NCI-H345 treated with DMSO at 0.1 percent for 48 hours (cell line): ENCODE results near the gene TEPSIN.
"Not testable (repeated sequence)": the region's sequence is repeated elsewhere in the genome, so short reads cannot be mapped to it uniquely, and the experiment has no call there.

ENCODE experiments used
- DNase-seq: peaks from one replicate; lab custom pipeline; 2025; ENCODE audit not compliant: unreplicated experiment; lab: John Stamatoyannopoulos, UW

The TEPSIN gene

DNA sequence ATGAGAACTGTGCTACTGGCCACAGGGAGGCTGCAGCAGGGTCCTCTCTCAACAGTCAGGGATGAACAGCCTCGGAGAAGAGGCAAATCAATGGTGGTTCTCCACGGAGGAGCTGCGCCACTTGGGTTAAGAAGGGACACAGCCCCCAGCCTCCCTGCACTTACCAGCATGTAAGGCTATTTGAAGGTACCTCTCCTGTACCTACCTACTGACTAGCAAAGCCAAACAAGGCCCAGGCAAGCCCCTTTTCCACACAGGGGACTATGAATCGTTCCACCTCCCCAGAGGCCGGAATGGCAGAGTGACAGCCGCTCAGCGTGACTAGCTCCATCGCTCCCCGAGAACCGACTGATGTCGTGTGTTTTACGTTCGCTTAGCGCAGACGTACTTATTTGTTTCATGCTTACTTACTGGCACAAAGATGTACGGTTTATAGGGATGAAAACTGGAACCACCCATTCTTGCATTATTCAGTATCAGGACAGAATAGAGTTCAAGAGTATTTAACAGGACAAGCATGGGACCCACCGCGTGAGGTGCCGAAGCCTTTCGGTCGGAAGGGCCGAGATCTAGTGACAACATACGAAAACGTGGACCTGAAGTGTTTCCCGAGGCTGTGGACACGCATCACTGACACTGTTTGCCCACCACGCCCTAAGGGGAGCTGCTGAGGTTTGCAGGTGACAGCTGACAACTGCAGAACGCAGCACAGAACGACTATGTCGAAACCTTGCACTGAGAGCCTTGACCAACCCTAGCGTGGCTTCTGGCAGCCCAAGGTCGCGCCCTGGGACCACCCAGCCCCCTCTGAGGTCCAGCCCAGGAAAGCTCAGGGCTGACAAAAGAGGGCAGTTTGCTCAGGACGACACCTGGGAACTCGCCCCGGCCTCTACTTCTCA is 1.0 kb downstream of the TEPSIN start:
- peak; percentile 43 for DNase-seq

DNA sequence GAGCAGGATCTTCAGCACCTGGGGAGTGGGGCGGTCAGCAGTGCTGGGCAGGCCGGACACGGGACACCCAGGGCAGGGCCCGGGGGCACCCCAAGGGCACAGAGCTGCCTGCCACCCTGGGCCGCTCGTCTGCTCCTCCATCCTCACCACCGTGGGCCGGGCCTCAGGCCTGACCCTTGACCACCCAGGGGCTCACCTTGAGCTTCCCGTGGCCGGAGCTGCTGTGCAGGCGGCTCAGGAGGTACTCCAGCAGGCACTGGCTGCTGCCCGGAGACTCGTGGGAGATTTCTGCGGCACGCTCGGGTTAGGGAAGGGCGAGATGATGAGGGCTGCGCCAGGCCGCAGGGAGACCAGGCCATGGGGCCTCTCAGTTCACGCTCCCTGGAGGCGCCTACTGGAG is 2.1 kb downstream of the TEPSIN start:
- no peak for DNase-seq

DNA sequence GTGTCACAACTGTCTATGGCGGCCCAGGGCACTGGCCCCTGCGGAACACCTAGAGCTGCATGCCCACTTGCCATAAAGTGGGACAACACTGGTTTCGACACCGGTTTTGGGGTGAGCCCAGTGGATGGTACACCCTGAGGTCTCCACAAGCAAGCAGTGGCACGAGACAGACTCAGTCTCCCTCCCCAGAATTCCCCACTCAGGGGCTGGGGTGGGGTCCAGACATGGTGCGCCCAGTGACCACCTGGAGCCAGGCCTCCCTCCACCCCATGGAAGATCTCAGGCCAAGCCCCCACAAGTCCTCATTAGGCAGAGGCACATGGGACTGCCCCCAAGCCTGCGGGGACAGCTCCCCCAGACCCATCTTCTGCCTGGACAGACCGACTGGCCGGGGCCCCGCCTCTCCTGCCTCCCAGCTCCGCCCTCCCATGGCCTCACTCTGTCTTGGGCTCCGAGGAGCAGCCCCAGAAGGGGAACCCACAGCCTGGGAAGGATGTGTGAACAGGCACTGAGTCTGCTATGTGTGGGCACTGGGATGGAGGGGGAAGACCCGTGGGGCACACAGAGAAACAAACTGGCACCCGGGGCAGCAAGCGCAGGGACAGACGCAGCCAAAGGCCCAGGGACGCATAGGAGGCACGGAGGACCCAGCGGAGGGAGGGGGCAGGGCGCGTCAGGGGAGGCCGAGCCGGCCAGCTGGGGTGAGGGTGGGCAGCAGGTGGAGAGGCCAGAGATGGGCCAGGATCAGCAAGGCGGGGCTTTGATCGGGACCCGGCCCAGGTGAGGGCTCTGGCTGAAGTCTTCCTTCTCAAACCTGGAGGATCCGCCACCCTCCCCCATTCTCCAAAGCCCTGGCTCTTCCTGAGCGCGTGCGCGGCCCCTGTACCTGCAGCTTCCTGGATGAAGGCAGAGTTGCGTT is 2.8 kb downstream of the TEPSIN start:
- no peak for DNase-seq

DNA sequence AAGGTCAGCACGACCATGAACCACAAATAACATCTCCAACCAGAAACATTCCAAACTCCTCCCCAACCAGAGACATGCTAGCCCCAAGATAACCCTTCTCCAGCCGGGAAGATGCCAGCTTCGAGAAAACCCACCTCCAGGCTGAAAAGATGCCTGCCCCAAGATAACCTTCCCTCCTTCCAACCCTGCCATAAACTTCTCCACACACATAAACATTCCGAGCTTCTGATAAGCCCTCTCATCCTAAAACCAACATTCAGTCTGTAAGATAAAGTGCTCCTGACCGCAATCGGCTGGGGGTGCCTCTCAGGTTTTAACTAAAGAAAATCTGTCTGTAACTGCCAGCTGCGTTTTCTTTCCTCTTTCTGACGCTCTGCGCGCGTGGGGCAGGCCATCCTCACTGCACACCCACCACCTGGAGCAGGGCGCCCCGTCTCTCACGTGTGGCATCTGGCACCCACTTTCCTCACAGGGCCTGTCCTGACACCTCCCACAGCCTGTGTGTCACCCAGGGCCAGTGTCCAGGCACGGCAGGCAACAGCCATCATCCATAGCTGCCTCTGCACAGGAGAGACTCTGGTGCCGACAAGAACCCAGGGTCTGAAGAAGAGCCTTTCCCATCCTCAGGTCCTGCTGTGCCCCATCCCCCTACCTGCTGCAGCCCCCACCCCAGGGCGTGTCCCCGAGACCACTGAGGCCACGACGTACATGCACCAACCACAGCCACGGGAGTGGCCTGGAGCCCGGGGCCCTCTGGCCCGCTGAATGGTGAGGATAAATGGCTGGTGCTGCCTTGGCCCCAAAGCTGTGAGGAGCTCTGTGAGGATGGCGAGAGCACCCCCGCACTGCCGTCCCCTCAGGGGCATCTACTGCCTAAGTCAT is 3.7 kb downstream of the TEPSIN start:
- DNase-seq: no peak

DNA sequence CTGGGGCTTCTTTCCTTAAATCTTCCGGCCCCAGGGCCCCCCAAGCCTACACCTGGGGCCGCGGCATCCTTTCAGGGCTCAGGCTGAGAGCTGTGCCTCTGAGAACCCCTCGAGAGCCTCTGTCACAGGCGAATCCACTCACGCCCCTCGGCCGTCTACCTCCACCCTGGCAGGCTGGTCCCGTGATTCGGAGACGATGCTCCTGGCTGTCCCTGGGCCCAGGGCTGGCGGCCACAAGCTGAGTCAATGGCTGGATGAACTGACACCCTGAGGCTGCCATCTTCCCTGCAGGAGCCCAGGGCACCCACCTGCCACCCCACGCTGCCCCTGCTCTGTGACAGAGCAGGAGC is 4.4 kb downstream of the TEPSIN start:
- no peak for DNase-seq

DNA sequence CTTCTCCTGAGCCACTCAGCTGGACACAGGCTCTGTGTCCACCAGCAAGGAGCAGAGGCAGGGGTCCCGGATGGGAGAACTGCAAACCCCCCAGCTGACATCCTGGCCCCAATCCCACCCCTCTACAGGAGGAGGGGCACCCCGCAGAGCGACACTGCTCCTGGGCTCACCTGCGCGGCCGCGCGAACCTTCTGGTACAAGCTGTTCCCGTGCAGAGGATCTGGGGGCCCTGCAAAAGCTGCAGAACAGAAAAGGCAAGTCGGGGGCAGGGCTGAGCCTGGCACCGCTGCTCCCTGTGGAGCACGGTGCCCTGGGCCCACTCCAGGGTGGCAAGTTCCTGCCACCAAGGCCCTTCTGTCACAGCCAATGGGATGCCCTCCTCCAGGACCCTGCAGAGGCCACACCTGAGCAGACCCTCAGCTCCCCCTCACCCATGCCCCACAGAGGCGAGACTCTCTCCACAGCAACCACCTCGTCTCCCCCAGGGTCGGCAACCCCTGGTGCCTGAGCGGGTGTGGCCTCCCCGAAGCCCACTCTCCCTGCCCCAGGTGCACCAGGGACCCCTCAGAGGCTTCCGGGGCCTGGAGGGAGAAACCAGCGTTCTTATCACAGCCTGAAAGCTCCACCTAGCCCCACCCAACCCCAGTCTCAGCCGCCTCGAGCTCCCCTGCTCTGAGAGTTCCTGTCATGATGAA is 4.9 kb downstream of the TEPSIN start:
- DNase-seq: no peak

DNA sequence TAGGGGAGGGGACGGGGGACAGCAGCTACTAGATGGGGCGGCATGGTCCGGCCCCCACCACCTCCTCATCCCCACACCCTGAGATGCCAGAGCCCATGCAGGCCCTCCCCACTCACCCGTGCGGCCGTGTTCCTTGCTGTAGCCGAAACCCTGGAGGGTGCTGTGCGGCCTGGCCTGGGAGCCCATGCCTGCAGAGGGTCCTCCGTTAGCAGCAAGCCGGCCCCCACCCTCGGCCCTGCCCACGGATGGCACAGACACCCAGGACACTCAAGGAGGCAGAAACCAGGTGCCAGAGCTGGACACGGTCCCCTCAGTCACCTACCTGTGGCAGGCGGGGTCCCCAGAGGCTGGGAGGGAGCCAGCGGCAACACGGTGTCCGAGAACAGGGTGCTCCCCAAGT is 5.5 kb downstream of the TEPSIN start:
- no peak for DNase-seq

DNA sequence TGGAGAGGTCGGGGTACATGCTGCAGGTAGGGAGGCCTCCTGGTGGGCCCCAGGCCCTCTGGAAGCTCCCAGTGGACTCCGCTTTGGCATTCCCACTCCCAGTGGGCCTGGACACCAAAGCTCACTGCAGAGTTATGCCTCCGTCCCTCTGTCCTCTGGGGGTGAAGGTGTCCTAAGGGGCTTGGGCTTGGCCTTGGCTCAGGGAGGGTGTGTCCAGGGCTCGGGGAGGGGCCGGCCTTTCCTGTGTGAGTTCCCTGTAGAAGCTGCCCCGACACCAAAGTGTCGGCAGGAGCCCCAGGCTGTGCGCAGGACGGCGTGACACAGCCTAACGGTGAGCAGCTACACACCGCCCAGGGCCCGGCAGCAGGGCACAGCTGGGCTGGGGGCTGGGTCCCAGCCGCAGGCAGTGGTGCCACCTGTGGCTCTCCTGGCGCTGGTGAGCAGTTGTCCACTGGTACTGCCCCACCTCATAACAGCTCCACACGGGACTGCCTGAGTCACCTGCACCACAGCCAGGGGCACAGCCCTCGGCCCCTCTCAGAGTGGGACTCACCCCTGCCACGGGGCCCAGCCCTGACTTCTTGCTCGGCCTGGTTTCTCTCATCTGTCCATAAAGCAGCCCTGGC is 6.1 kb downstream of the TEPSIN start:
- no peak for DNase-seq

DNA sequence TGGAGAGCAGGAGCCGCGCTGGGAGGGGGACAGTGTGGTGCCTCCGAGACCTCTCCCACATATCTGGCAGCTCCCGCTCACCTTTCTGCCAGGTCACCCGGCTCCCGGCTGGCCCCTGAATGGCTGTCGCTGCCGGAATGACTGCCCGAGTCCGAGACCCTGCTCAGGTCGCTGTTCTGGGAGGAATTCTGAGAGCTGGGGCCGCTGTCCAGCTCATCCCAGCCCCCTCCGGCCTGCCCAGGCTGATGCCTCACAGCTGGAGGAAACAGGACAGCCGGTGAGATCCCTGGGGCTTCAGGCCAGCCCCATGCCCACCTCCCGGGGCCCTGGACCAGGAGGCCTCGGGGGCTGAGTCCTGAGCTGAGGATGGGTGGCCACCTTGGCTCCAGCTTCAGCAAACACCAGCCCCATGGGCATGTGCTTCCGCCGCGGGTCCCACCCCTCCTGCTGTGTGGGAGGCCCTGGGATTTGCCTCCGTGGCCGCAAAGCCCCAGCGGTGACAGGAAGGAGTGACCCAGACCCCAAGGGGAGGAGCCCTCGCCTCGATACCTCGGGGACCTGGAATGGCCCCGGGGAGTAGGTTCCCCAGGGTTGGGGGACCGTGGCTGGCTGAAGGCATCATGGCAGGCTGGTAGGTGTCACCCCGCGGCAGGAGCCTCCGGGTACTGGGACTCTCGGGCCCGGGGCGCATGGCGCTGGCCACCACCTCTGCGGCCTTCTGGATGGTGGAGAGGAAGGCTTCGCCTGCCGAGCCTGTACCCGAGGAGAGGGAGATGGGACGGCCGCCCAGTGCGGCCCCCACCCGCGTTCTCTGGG is 6.9 kb downstream of the TEPSIN start:
- DNase-seq: no peak

DNA sequence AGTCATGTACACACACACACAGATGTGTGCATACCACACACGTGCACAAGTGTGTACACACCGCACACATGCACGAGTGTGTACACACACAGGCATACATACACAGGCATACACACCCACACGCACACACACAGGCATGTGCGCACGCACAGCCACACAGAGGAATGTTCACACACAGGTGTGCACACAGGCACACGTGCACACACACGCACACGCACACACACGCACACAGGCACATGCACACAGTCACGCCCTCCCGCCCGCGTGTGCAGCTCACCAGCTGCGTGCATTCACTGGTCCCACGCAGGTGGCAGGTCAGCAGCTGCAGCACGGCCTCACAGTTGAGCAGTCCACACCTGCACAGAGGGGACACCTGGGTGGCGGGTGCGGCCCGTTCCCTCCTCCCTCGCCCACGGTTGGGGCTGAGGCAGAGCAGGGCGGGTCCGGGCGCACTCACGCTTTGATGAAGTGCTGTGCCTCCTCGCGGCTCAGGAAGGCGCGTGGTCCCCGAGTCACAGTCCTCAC is 7.7 kb downstream of the TEPSIN start:
- DNase-seq: no peak

DNA sequence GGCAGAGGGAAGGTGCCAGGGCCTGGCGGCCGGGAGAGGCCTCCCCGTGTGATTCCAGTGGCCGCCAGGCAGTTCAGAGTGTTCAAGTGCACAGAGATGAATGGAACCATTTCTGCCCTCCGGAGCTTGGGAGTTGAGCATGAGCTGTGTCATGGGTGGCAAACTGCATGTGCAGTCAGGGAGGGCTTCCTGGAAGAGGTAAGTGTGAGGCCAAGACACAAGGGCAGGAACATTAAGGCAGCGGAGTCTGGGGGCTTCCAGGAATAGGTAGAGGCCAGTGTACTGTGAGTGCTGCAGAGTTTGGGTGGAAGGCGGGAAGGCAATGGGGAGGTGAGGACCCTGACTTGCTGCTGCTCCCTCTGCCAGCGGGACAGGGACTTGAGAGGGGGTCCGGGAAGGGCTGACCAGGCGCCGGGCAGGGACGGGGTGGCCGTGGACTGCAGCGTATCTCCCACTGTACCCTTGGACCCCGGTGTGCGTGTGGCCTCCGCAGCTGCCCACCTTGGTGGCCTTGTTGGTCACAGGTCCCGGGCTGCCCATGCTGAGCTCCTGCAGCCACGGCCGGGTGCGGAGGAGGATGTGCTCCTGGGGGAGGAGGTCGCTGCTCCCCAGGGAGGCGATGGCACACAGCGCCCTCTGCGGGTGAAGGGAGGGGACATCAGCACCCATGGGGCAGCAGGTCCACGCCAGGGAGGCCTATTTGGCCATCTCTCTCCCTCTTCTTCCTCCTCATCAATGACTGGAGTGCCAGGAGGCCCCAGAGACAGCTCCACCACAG is 8.6 kb downstream of the TEPSIN start:
- DNase-seq: no peak

DNA sequence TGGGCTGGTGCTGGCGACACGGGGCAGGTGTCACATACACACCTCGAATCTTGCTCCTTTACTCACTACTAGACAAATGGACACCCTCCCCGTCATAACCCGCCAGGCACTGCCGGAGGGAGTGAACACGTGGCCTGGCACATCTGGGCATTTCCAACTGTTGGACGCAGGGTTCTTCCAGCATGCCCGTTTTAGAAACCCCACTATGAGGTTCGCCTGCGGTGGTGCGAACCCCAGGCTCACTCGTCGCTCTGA is 9.3 kb downstream of the TEPSIN start:
- DNase-seq: no peak

DNA sequence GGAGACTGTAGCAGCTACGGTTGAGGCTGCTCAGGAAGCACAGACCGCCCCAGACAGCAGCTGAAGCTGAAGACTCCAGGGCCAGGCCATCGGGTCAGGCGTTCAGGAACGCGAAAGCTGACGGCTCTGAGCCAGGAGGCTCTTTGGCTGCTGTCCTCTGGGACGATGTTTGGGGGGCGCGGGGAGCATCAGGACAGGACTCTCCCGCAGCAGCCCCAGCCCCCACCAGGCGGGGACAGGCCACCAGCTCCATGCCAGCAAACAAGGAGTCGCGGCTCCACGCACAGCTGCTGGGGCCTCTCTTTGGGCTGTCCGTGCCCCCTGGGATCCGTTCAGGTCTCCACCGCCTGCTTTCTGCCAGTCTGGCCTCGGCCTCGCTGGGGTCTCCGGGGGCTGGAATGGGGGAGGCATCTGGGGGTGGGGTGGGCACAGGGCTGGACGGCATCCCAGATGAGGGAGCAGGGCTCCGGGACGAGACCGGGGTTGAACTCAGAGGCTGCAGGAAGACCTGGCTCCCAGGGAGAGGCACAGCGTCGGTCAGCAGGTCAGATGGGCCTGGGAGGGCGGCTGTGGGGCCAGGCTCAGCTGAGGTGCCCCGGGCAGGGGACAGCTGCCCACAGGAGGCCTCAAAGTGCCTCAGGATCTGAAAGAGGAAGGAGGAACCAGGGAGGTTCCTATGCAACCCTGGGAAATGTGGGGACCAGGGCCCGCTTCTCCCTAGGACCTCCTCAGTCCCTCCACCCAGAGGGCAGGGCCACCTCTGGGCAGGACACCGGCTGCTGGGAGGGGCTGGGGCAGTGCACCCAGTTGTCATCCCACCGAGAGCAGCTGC is 9.8 kb downstream of the TEPSIN start:
- DNase-seq: no peak

DNA sequence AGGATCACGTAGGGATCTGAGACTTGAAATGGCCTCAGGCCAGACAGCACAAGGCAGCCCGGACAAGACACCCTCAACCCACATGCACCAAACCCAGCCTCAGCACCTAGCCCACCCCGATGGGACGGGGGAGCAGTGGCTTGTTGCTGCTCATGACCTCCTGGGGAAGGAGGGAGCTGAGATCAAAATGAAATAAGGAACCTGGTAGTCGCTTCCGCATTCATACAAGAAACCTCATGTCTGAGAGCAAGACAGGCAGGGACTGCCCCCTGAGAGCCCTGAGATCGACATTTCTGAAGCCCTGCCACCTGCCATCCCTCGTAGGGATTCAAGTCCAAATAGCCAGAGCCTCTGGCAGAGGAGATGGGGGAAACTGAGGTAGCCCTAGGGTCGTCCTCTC is 10.4 kb downstream of the TEPSIN start:
- no peak for DNase-seq

DNA sequence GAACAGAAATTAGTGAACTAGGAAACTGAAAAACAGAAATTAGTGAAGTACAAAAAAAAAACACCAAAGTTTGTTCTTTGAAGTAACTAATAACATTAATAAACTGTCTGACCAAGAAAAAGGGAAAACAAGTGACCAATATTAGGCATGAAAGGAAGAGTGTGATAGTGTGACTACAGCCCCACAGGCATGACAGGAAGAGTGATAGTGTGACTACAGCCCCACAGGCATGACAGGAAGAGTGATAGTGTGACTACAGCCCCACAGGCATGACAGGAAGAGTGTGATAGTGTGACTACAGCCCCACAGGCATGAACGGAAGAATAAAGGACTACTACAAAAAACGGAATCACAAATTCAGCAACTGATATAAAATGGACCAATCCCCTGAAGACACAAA is 11.2 kb downstream of the TEPSIN start:
- DNase-seq: not testable (repeated sequence)

DNA sequence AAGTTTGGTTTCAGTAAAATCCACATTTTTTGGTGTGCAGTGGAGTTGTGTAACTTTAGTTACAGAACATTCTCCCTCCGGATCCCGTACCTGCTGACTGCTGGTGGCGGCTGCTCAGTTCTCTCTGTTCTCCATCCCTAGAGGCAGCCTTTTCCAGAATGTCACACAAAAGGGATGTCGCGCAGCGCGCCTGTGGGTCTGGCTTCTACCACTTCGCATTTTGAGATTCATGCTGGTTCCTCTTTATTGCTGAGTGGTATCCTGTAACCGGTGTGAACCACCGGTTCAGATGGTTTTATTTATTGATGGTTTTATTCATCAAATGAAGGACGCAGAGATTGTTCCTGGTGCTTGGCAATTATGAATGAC is 15.1 kb downstream of the TEPSIN start:
- DNase-seq: peak; percentile 51

DNA sequence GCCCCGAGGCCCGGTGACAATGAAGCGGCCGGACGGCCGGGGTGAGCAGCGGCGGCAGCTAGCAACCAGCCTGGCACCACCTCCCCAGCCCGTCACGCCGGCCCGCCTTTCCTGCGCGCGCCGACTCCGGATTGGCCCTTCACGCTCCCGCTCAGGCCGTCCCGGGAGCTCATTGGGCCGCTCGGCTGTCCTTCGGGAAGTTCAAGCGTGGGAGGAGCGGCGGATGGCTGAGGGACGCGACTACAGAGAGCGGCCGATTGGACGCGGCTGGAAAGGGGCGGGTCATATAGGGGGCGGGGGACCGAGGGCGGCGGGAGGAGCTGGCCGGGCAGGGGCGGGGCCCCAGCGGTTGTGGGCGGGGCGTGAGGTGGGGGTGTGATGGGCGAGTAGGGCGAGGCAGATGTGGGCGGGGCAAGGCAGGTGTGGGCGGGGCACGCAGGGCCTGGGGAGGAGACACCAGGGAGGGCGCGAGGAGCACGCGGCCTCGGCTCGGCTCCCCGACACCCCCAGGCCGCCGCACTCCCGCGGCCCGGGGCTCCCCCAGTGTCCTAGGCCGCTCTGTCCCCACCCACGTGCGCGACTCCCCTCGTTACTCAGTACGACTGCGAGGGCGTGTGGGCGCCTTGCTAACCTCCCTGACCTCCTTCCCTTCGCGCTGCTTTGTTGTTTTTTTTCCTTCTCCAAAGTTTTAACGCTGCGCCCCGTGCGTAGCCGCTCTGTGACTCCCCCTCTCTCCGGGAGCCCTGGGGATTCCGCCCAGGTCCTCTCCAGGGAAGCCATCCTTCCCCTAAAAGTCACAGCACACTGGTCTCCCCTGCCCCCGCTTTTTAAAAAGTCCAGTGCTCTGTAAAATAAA is 15.7 kb downstream of the TEPSIN start, which contains the start of gene CEP131:
TSS of gene CEP131 (minus strand) at position 60 of the 856 bp plus-strand sequence. CDS start 2,909 bp downstream, outside the sequence.
- peak; percentile 99 for DNase-seq
